Endometrial microvascular endothelial cells (primary cell): ENCODE measurements around the gene CHD2. TPM values are rescaled to one million over a fixed set of nuclear protein-coding genes. Genes with fewer than 3 reads are reported as not detected.
"Not testable (repeated sequence)": the region's sequence is repeated elsewhere in the genome, so short reads cannot be mapped to it uniquely, and the experiment has no call there.

Experiments used
- in situ Hi-C: cut with HindIII; loops from 2 replicates; pipeline ENCODE4 v1.10.0; 2017; ENCODE audit warnings: low sequenced_read_pairs, low pct_unique_long_range_greater_than_20kb; ENCODE audit errors: inconsistent ontology term
- total RNA-seq: library from RNA; depleted of rRNA; stranded (reverse); fragments of >200 nt; gene quantifications from one replicate; pipeline ENCODE4 v1.2.3, GENCODE V29; 2015; ENCODE audit errors: inconsistent ontology term

CHD2 gene
- total RNA-seq, 1 donor from 2014 or later = 39.8 TPM

- in situ Hi-C loops = no loop called here
Observed at GRCh38 chr15:93024716-93025624, 124.8 kb downstream of the CHD2 start.

DNA sequence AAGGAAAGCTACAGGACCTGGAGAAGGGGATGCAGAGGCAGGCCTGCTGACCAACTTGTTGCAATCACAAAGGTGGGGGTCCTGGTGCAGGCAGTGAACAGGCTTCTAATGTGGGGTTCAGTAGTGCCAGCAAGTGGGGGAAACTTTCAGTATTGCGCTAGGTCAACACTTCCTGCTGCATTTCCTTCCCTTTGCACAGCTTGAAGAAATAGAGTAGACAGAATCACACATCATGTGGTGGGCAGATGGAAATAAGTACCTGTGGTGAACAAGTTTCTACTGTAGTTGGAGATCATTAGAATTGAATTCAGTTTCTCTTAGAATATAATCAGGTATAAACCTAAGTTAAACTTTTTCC is 125.5 kb downstream of the CHD2 start:
- in situ Hi-C loops = no loop called here

- in situ Hi-C loops = no loop called here
Observed at GRCh38 chr15:93026380-93026817, 126.3 kb downstream of the CHD2 start.

- in situ Hi-C loops = no loop called here
Observed at GRCh38 chr15:93027413-93027812, 127.3 kb downstream of the CHD2 start.

GRCh38 chr15:93028111-93028631 is 128.0 kb downstream of the CHD2 start:
- in situ Hi-C loops = no loop called here

DNA sequence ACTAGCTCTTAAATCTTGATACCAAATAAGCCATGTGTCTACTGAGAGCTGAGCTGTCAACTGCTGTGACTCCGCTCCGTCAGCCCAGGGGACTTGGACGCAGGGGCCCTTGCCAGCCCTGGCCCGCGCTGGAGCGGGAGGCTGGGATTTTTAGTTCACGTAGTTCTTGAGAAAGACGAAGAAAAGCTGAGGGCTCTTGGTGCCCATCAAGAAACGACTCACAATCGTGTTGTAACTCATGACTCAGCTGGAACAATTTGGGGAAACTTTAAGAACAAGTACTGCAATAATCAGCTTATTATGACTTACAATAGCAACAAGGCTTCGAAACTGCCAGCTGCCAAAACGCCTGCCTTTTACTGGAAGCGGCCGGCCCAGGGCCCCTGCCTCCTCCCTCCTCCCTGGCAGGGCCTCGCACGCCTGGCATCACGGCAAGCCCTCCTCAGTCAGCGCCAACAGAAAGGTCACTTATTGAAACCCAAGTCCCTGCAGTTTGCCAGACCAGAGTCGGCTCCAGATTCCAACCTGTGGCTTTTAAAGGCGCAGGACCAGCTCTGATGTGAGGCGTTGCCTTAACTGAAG is 128.6 kb downstream of the CHD2 start:
- in situ Hi-C loops = no loop called here

DNA sequence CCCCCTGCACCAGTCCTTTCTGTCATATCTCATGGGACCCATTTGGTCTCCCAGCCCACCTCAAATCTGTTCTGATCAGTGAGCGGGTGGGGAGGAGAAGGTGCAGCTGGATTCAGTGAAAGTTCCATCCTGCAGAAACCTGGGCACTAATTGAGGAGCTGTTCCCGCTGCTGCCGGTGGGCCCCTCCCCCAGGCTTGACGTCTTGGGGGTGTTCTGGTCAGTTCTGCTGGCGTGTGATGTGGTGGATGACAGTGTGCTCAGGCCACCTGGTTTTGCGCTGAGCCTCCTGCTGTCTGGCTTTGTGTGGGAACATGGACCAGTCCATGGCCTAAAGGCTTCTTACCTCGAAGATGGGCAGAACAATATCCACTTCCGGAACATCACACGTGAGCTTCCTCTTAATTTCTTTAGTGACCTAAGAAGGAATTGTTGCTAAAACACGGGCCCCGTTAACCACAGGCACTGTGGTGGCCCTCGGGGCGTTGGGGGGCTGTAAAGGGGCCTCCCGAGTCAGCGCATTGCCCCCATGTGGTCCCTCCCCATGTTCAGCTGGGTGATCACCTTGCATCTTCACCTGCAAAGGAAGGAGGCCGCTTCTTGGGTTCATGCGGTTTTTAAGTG is 129.2 kb downstream of the CHD2 start:
- in situ Hi-C loops = no loop called here

DNA sequence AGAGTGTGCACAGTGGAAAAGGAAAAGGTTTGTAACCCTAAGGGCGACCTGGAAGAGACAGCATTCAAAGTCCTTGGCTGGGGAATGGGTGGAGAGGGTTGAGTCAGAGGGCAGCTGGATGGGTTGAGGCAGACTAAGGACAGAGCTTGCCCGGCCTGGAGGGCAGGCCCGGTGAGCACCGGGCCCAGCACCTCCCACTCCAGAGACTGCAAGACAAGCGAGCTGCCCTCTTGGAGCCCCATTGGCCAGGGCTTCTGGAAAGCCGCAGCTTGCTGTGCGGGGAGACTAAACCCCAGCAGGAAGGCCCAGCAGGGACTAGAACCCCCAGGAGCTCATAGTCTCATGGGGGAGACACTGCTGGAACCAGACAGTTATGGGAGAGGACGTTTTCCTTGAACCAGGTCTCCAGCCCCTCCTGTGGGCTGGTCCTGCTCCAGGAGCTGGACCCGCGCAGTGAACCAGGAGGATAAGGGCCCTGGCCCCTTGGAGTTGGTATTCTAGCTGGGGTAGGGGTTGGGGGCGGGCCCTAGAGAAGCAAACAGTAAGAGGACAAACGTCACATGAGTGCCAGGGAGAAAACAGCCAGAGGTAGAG is 129.8 kb downstream of the CHD2 start:
- in situ Hi-C loops = no loop called here

DNA sequence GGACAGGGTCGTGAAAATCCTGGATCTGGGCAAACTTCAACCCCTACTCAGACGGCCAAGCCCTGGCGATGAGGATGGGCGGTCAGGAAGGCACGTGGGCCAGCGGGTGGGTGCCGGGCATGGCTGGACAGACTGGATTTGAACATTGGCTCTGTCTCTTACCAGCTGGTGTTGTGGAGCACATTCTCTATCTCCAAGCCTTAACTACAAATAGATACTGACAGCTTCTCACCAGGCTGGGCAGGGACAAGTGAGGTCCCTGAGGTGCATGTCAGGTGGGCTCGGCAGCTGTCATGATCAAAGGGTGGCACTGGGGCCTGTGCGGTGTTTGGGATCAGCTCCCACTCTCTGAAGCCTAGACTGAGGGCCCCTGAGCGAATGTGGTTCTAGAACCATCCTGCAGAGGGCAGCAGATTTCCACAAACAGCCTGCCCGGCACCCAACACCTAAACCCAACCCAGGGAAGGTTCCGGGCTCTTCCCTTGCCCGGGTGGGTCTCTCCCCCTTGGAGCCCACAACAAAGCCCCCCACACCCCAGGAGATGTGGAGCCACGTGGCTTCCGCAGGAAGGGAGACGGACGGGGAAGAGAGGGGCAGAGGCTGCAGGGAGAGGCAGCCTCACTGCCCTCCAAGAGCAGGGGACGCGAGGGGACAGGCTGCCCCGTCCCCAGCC is 130.4 kb downstream of the CHD2 start:
- in situ Hi-C loops = no loop called here

DNA sequence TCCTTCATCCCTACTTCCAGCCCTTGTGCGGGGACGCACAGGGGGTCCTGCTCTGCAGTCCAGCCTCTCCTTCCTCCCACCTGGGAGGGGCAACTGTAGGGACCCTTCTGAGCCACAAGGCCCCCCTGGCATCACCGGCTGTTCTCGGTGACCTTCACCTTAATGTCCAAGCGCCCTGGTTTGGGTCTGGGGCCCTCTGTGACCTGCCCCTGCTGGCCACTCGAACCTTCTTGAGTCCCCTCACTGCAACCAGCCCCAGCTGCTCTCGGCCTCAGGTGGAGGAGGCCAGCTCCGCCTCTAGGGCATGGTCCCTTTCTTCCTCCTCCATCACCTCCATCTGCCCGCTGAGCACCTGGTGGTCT is 131.0 kb downstream of the CHD2 start:
- in situ Hi-C loops = no loop called here

DNA sequence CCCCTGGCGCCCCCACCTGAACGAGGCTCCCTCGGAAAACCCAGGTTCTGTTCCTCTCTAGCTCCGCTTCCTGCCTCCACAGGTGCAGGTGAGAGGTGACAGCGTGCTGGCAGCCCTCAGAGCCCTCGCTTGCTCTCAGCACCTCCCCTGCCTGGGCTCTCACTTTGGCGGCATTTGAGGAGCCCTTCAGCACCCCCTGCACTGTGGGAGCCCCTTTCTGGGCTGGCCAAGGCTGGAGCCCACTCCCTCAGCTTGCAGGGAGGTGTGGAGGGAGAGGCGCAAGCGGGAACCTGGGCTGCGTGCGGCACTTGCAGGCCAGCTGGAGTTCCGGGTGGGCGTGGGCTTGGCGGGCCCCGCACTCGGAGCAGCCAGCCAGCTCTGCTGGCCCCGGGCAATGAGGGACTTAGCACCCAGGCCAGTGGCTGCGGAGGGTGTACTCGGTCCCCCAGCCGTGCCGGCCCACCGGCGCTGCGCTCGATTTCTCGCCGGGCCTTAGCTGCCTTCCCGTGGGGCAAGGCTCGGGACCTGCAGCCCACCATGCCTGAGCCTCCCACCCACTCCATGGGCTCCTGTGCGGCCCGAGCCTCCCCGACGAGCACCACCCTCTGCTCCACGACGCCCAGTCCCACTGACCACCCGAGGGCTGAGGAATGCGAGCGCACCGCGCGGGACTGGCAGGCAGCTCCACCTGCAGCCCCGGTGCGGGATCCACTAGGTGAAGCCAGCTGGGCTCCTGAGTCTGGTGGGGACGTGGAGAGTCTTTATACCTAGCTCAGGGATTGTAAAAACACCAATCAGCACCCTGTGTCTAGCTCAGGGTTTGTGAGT is 131.6 kb downstream of the CHD2 start:
- in situ Hi-C loops = not testable (repeated sequence)

DNA sequence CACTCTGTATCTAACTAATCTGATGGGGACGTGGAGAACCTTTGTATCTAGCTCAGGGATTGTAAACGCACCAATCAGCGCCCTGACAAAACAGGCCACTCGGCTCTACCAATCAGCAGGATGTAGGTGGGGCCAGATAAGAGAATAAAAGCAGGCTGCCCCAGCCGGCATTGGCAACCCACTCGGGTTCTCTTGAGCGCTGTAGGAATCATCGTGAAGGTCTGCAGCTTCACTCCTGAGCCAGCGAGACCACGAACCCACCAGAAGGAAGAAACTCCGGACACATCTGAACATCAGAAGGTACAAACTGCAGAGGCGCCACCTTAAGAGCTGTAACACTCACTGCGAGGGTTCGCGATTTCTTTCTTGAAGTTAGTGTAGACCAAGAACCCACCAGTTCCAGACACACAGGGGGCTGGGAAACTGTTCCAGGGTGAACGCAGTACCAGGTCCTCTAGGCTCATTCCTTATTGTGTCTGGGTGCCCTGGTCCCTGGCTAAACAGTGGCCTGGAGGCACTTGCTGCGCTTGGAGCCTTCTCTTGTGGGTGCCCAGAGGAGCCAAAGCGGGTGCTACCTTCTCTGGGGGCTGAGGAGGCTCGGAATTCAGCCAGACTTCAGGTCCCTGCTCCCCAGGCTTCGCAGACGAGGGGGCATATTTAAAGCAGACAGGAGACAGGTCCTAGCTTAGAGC is 132.5 kb downstream of the CHD2 start:
- in situ Hi-C loops = not testable (repeated sequence)

- in situ Hi-C loops = no loop called here
Observed at GRCh38 chr15:93033434-93034045, 133.4 kb downstream of the CHD2 start.

DNA sequence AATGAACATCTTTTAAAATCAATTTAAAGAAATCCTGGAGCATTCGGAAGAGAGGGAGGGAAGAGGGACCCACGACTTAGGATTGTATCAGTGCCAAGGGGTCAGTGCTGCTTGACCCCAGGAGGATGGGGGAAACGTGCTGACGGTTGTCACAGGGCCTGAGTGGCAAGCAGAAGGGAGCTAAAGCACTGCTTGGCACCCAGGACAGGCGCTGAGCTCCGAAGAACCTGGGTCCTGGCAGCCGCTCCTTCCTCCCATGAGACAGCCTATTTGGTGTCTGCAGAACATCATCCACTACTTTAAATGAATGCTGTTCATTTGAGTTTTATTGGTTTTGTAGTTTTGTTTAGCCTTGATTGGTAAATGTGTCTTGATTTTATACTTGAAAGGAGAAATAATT is 134.4 kb downstream of the CHD2 start:
- in situ Hi-C loops = no loop called here

DNA sequence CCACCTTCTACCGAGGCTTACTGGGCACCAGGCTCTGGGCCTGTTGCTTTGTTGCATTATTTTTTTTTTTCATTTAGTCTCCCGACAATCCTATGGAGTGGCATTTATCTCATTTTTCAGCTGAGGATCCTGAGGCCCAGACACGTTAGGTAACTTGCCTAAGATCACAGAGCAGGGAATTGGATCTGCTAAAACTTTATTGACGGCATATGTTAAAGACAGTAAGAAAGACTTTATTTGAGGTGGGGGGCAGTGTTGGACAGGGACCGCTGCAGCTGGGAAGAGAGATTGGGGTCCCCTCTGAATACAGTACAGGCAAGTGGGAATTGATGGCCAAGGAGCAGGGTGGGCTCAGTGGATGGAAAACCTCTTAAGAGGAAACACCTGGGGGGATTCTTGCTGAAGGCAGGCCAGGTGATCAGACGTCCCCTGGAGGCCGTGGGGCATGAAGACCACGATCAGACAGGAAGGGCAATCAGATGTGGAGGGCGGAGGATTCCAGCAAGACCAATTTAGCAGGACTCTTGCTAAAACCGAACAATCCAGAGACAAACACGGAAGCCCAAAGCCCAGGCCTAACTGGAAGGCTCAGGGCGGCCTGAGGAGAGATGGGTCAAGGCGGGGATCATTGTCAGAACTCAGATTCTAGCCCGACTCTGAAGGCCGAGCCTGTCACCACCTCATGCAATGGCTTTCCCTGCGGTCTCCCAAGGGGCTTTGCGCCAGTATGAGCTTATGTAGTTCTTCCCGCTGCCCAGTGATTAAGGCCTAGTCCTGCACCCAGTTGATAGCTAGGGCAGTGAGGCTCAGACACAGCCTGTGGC is 135.2 kb downstream of the CHD2 start:
- in situ Hi-C loops = no loop called here

DNA sequence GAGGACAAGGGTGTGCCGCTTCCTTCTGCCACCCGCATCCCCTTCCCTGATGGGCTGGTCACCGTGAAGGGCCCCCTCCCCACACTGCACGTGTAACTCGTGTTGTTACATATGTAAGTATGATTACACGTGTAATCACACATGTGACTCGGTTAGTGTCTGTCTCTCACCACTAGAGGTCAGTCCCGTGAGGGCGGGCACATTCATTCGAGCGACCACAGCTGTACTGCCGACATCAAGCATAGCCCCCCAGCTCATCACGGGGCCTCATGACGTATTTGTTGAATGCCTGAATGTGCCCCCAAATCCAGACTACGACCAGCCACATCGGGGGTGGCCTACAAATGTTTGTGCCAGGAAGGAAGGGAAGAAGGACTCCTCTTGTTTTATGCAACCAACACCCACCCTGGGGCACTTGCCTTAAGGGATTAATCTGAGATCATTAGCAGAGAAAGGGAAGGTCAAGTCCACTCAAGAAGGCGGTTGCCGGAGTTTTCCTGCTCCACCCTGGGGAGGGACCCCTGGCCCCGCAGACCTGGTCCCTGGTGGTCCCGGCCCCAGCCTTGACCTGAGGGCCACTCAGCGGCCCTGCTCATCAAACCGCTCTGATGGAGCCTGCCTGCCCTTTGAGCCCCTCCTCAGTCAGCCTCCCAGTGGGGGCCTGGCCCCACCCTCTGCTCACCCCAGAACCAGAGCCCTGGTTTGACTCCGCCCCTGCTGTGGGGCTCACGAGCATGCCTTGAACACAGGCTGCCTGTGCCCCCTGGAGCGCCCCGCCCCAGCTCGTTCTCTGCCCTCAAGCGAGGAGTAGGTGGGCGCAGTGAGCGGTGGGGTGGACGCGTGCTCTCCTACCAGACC is 136.1 kb downstream of the CHD2 start:
- in situ Hi-C loops = no loop called here
